Thyroid gland (tissue), 4 donors: ENCODE measurements around the gene MEX3D.

Experiments
- POLR2A ChIP-seq, 2 donors: fragments of 450-650 bp; IDR thresholded peaks; one replicate each; pipeline ENCODE4 v1.6.1; 2017; ENCODE audit warnings: antibody characterized with exemption in 2 of 2, mild to moderate bottlenecking in 2 of 2, moderate library complexity in 1 of 2
- TF ChIP-seq, protein P1 (sequence below), 6 experiments: fragments of 200-600 bp in 3 of 6; fragments of 450-650 bp in 3 of 6; sonication (generic) in 3 of 6; IDR thresholded peaks; one replicate each; pipeline ENCODE4 v1.5.1; 2016 to 2019; ENCODE audit warnings: antibody characterized with exemption in 6 of 6, mild to moderate bottlenecking in 2 of 6, inconsistent platforms in 1 of 6, moderate library complexity in 1 of 6

DNA sequence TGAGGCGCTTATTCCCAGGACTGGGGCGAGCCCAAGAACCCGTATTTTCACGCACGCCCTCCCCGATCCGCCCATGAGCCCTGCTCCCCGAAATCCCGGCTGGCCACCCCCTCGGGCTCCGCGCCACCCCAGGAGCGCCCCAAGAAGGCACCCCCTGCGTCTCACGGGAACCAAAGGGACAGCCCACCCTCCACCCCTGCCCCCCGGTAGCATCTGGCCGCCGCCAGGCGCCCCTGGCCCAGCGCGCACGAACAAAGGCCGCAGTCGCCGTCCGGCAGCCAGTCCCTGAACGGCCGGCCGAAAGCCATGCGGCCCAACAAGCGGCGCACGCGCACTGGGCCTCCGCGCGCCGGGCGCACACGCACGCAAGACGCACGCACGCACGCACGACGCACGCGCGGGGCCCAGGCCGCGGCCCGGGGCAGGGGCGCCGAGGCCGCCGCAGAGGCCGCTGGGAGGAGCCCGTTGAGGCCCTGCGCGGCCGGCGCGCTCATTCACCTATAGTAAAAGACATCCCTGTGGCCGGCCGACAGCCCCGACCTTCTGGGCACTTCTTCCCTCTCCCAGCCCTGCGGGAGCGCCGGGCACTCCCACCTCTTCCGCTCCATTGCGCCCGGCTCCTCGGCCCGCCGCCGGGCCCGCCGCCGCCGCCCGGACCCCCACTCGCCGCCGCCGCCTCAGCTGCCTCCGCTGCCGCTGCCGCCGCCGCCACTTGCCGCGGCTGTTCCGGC is 24.1 kb upstream of the MEX3D start:
- TF ChIP-seq, protein P1, sequence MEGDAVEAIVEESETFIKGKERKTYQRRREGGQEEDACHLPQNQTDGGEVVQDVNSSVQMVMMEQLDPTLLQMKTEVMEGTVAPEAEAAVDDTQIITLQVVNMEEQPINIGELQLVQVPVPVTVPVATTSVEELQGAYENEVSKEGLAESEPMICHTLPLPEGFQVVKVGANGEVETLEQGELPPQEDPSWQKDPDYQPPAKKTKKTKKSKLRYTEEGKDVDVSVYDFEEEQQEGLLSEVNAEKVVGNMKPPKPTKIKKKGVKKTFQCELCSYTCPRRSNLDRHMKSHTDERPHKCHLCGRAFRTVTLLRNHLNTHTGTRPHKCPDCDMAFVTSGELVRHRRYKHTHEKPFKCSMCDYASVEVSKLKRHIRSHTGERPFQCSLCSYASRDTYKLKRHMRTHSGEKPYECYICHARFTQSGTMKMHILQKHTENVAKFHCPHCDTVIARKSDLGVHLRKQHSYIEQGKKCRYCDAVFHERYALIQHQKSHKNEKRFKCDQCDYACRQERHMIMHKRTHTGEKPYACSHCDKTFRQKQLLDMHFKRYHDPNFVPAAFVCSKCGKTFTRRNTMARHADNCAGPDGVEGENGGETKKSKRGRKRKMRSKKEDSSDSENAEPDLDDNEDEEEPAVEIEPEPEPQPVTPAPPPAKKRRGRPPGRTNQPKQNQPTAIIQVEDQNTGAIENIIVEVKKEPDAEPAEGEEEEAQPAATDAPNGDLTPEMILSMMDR (IDR thresholded peaks at IDR 0.05): no peak
- TF ChIP-seq POLR2A (IDR thresholded peaks at IDR 0.05): peak; percentile 47 to 79
